ENCODE data around the gene CEP57. TPM values are rescaled to one million over a fixed set of nuclear protein-coding genes. Genes with fewer than 3 reads are reported as not detected.

CEP57 gene
- total and polyA plus RNA-seq, 2 of the 4 experiments (the other 2 are of a cell fraction): 14.5 to 30.5 TPM

DNA sequence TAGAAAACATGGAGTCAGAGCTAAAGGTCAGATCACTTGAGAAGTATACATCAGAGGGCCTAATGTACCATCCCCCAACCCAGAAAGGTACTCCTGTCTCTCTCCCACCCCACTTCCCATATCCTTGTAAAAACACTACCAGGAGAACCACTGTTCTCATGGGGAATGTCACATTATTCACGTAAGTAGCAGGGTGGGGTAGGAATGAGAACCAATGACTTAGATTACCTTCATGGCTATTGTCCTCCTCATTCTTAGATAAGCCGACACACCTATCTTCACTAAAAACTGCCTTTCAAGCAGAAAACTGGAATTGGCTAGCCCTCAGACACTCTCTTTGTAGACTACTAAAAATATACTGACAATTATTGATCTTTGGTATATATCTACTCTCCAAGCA, 63.6 kb downstream of the CEP57 start:
- ATAC-seq (ENCODE audit: low read depth) (no peak), DNase-seq (no peak)
- no CpG with 5 or more reads among the region's 2 CpGs for WGBS, 2 experiments (ENCODE audit: extremely low coverage in 2 of 2, insufficient read length in 1 of 2)
- H3K27ac ChIP-seq (ENCODE audit: insufficient read depth, low read length): no peak overlapping the region
- no peaks in the 10 kb centered on the region for H3K9me3 ChIP-seq (ENCODE audit: control insufficient read depth, insufficient read depth, low read length)
- no peak overlapping the region for H3K14ac ChIP-seq (replicated peaks; ENCODE audit: low read depth, low read length)
- no peak overlapping the region for H3K23ac ChIP-seq (ENCODE audit: low read depth, low read length)
- H3K4me2 ChIP-seq (ENCODE audit: low read depth, low read length): no peak overlapping the region
- peaks cover 4% of the 10 kb centered on the region; the same call in 1 of the 2 replicates for H3K4me1 ChIP-seq (ENCODE audit: control insufficient read depth, insufficient read depth, low read length)
- CTCF ChIA-PET: interaction anchor here (0.6 kb wide), 1 partner anchor 259 kb away, joined by 4 read pairs; no protein-coding TSS in a partner anchor
- H2BK5ac ChIP-seq (ENCODE audit: low read depth, low read length, poor library complexity, severe bottlenecking): no peak overlapping the region
- H2AK5ac ChIP-seq (ENCODE audit: low read depth, low read length): no peak overlapping the region
- intact Hi-C loops (cut with micrococcal nuclease): no loop called here
- peaks cover 3% of the 10 kb centered on the region for H3K36me3 ChIP-seq (ENCODE audit: control insufficient read depth, insufficient read depth, low read length)
- H3K18ac ChIP-seq (ENCODE audit: low read depth, low read length): no peak overlapping the region
- no peak overlapping the region for H3K4me3 ChIP-seq (ENCODE audit: insufficient read depth, low read depth, low read length)
- no peak overlapping the region for H2AK9ac ChIP-seq (replicated peaks; ENCODE audit: low read depth, low read length, poor library complexity)
- H2AFZ ChIP-seq (replicated peaks; ENCODE audit: low read length, poor library complexity): no peak overlapping the region
- no peak overlapping the region for H2BK120ac ChIP-seq (ENCODE audit: low read depth, low read length)
- H2BK15ac ChIP-seq (ENCODE audit: low read depth, low read length): no peak overlapping the region
- H4K91ac ChIP-seq (ENCODE audit: insufficient read depth, low read depth, low read length): no peak overlapping the region
- in situ Hi-C loops (cut with MboI; ENCODE audit: low sequenced_read_pairs): no loop called here
- H3K79me1 ChIP-seq (ENCODE audit: low read depth in 1 of 2, low read length in 2 of 2): peaks cover 0 to 7% of the 10 kb centered on the region in 2 experiments; a peak in 1 of 4 replicates
- H3K27me3 ChIP-seq (ENCODE audit: control insufficient read depth, insufficient read depth, low read length): no peaks in the 10 kb centered on the region
- dilution Hi-C loops (cut with HindIII; ENCODE audit: low sequenced_read_pairs, unreplicated experiment): no loop called here
- no peak overlapping the region for H3K4ac ChIP-seq (ENCODE audit: low read depth, low read length)
- H3K9ac ChIP-seq (ENCODE audit: low read depth, low read length): no peak overlapping the region
- H4K5ac ChIP-seq (ENCODE audit: low read depth, low read length): no peak overlapping the region
- POLR2A ChIA-PET (ENCODE audit: unreplicated experiment): no interaction called here
- H3K56ac ChIP-seq (ENCODE audit: extremely low read depth, insufficient read depth, low read length): no peak overlapping the region
- no peaks in the 10 kb centered on the region for H4K20me1 ChIP-seq (ENCODE audit: insufficient read depth, low read length)
- H2BK20ac ChIP-seq (ENCODE audit: low read depth, low read length): no peak overlapping the region
- no TSS peak for BruUV-seq (replicated peaks)
- TF ChIP-seq USF2 (IDR thresholded peaks at IDR 0.05; ENCODE audit: low read depth, low read length): no peak
- TF ChIP-seq POLR2A (IDR thresholded peaks at IDR 0.05; ENCODE audit: low read depth, low read length): no peak
- no peak for TF ChIP-seq NFE2L2 (IDR thresholded peaks at IDR 0.05; ENCODE audit: low read depth, low read length)
- TF ChIP-seq RCOR1 (IDR thresholded peaks at IDR 0.05; ENCODE audit: insufficient replicate concordance, low read length): no peak
- TF ChIP-seq, protein P1, sequence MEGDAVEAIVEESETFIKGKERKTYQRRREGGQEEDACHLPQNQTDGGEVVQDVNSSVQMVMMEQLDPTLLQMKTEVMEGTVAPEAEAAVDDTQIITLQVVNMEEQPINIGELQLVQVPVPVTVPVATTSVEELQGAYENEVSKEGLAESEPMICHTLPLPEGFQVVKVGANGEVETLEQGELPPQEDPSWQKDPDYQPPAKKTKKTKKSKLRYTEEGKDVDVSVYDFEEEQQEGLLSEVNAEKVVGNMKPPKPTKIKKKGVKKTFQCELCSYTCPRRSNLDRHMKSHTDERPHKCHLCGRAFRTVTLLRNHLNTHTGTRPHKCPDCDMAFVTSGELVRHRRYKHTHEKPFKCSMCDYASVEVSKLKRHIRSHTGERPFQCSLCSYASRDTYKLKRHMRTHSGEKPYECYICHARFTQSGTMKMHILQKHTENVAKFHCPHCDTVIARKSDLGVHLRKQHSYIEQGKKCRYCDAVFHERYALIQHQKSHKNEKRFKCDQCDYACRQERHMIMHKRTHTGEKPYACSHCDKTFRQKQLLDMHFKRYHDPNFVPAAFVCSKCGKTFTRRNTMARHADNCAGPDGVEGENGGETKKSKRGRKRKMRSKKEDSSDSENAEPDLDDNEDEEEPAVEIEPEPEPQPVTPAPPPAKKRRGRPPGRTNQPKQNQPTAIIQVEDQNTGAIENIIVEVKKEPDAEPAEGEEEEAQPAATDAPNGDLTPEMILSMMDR (conservative IDR thresholded peaks at IDR 0.05; ENCODE audit: low read depth, low read length): no peak
- no peak for TF ChIP-seq BHLHE40 (IDR thresholded peaks at IDR 0.05; ENCODE audit: low read depth, low read length)
- no peak for TF ChIP-seq RAD21 (IDR thresholded peaks at IDR 0.05; ENCODE audit: low read length)
- no peak for TF ChIP-seq SMC3 (IDR thresholded peaks at IDR 0.05; ENCODE audit: low read depth, low read length)
- TF ChIP-seq MAZ (IDR thresholded peaks at IDR 0.05; ENCODE audit: borderline replicate concordance, low read depth, low read length): no peak
- no peak for TF ChIP-seq ELK1 (IDR thresholded peaks at IDR 0.05; ENCODE audit: borderline replicate concordance, low read depth, low read length)
- TF ChIP-seq MXI1 (IDR thresholded peaks at IDR 0.05; ENCODE audit: borderline replicate concordance, low read depth, low read length): no peak
- no peak overlapping the region for H4K8ac ChIP-seq (ENCODE audit: low read depth in 2 of 2, low read length in 2 of 2)
- no peaks in the 10 kb centered on the region for H3K9me1 ChIP-seq (ENCODE audit: insufficient read depth, low read length)

Data from IMR-90 (cell line).